SK-MEL-5 (cell line): ENCODE measurements around the gene SET. TPM values are rescaled to one million over a fixed set of nuclear protein-coding genes. Genes with fewer than 3 reads are reported as not detected.
"Not testable (repeated sequence)": the region's sequence is repeated elsewhere in the genome, so short reads cannot be mapped to it uniquely, and the experiment has no call there.

Source experiments
- DNase-seq: peaks from one replicate; pipeline ENCODE4 v3.0.0-alpha.2; 2016; ENCODE audit warnings: low read depth, low spot score
- in situ Hi-C: cut with HindIII; loops from 2 replicates; pipeline ENCODE4 v1.10.0; 2016; ENCODE audit warnings: low sequenced_read_pairs, high pct_unique_total_duplicates, low pct_unique_long_range_greater_than_20kb
- total RNA-seq: library from RNA; depleted of rRNA; stranded (reverse); fragments of >200 nt; shearing (Covaris generic); gene quantifications from 2 replicates; pipeline ENCODE4 v1.2.3, GENCODE V29; 2014

Gene SET
- total RNA-seq, 1 experiment from 2014 or later: 797 TPM

GRCh38 chr9:128684325-128685199 is 4.5 kb upstream of the SET start:
- in situ Hi-C loops: no loop called here
- peak; percentile 81 for DNase-seq

GRCh38 chr9:128685636-128686489 is 3.2 kb upstream of the SET start:
- DNase-seq: no peak
- in situ Hi-C loops: no loop called here

- DNase-seq: no peak
- in situ Hi-C loops: no loop called here
Observed at GRCh38 chr9:128687453-128687852, 1.6 kb upstream of the SET start.

GRCh38 chr9:128689293-128689774 is 312 bp downstream of the SET start:
- in situ Hi-C loops: no loop called here
- no peak for DNase-seq

GRCh38 chr9:128689820-128690683 is 1.0 kb downstream of the SET start:
- in situ Hi-C loops: no loop called here
- peak; percentile 67 for DNase-seq

- no peak for DNase-seq
- in situ Hi-C loops: no loop called here
Observed at GRCh38 chr9:128690684-128691034, 1.6 kb downstream of the SET start.

GRCh38 chr9:128693738-128694137 is 4.7 kb downstream of the SET start:
- DNase-seq, in situ Hi-C loops: not testable (repeated sequence)

GRCh38 chr9:128694344-128694743 is 5.3 kb downstream of the SET start:
- no peak for DNase-seq
- in situ Hi-C loops: no loop called here

- in situ Hi-C loops: no loop called here
- DNase-seq: no peak
Observed at GRCh38 chr9:128696923-128697707, 8.1 kb downstream of the SET start.

- DNase-seq, in situ Hi-C loops: not testable (repeated sequence)
Observed at GRCh38 chr9:128699096-128699795, 10.2 kb downstream of the SET start.

- in situ Hi-C loops: no loop called here
Observed at GRCh38 chr9:128701227-128701854, 12.3 kb downstream of the SET start.

GRCh38 chr9:128702445-128702948 is 13.5 kb downstream of the SET start, which contains the start of gene PKN3:
TSS of gene PKN3 (plus strand) at chr9:128702503. CDS start at chr9:128702916, 413 bp downstream.
- in situ Hi-C loops: no loop called here
- peak; percentile 86 for DNase-seq

More at GRCh38 chr9:128701227-128701854, 12.3 kb downstream of the SET start:
- DNase-seq: no peak

- in situ Hi-C loops: no loop called here
- DNase-seq: no peak
Observed at GRCh38 chr9:128702949-128703615, 14.1 kb downstream of the SET start.

GRCh38 chr9:128703616-128704355 is 14.8 kb downstream of the SET start:
- no peak for DNase-seq
- in situ Hi-C loops: no loop called here

GRCh38 chr9:128704356-128704670 is 15.3 kb downstream of the SET start:
- in situ Hi-C loops: no loop called here
- no peak for DNase-seq
